Caco-2 (cell line): ENCODE data around the gene KIFC3. TPM values are rescaled to one million over a fixed set of nuclear protein-coding genes. Genes with fewer than 3 reads are reported as not detected.

Experiments
- BruUV-seq: library from RNA; stranded (reverse); fragments of 400-500 nt; replicated peaks from 2 replicates; lab custom pipeline; 2021; lab: Mats Ljungman, UMichigan
- CTCF ChIA-PET: fragments of 300-600 bp; sonication (Branson Sonifier 250); formaldehyde crosslinking; loops from one replicate; lab custom pipeline; 2022; ENCODE audit warnings: antibody characterized with exemption; lab: Charles Lee
- POLR2A ChIA-PET: fragments of 300-600 bp; sonication (Branson Sonifier 250); formaldehyde crosslinking; loops from one replicate; lab custom pipeline; 2022; ENCODE audit warnings: antibody characterized with exemption; lab: Charles Lee
- DNase-seq, 2 experiments: peaks; one replicate each; pipeline versions ENCODE4 v3.0.0 to v3.0.0-alpha.2; 2020 to 2022
- H3K27me3 ChIP-seq: replicated peaks from 2 replicates; pipeline ENCODE4 v1.6.0; 2011; ENCODE audit warnings: low read length; ENCODE audit not compliant: control insufficient read depth, insufficient read depth
- H3K36me3 ChIP-seq: 2 replicates; pipeline ENCODE4 v1.5.1; 2011; ENCODE audit warnings: low read length; ENCODE audit not compliant: control insufficient read depth, insufficient read depth
- H3K4me1 ChIP-seq: fragments of 250-450 bp; sonication (Bioruptor Pico); 2 replicates; pipeline ENCODE4 v1.5.1; 2020; ENCODE audit warnings: mild to moderate bottlenecking
- H3K4me3 ChIP-seq: 2 replicates; pipeline ENCODE4 v1.5.1; 2011; ENCODE audit warnings: low read depth, mild to moderate bottlenecking, control low read depth, low read length
- H3K9me3 ChIP-seq: fragments of 250-450 bp; sonication (Bioruptor Pico); 2 replicates; pipeline ENCODE4 v1.5.1; 2020; ENCODE audit warnings: mild to moderate bottlenecking, moderate library complexity
- H3K27ac Mint-ChIP-seq: one replicate; pipeline ENCODE4 v1.8.0; 2022; ENCODE audit warnings: mixed read lengths; ENCODE audit not compliant: unreplicated experiment
- H3K27me3 Mint-ChIP-seq: one replicate; pipeline ENCODE4 v1.8.0; 2022; ENCODE audit warnings: mixed read lengths; ENCODE audit not compliant: insufficient read depth, unreplicated experiment
- H3K36me3 Mint-ChIP-seq: one replicate; pipeline ENCODE4 v1.8.0; 2022; ENCODE audit warnings: mild to moderate bottlenecking, mixed read lengths; ENCODE audit not compliant: insufficient read depth, unreplicated experiment
- H3K4me1 Mint-ChIP-seq: one replicate; pipeline ENCODE4 v1.8.0; 2022; ENCODE audit warnings: low read depth, mixed read lengths; ENCODE audit not compliant: unreplicated experiment
- H3K4me3 Mint-ChIP-seq: one replicate; pipeline ENCODE4 v1.8.0; 2022; ENCODE audit warnings: mild to moderate bottlenecking, moderate library complexity, mixed read lengths; ENCODE audit not compliant: unreplicated experiment
- H3K9me3 Mint-ChIP-seq: one replicate; pipeline ENCODE4 v1.8.0; 2022; ENCODE audit warnings: mixed read lengths; ENCODE audit not compliant: unreplicated experiment
- intact Hi-C: fragments of 100-400 bp; cut with micrococcal nuclease; formaldehyde crosslinking; loops from one replicate; pipeline ENCODE4 v1.10.0; 2022; ENCODE audit not compliant: unreplicated experiment
- total RNA-seq: library from RNA; stranded (reverse); gene quantifications from 2 replicates; pipeline ENCODE4 v1.2.3, GENCODE V29; 2022
- TF ChIP-seq, protein P1 (sequence below), 2 experiments: fragments of 200-600 bp in 1 of 2; IDR thresholded peaks; 1 replicate in 1 of 2; 2 replicates in 1 of 2; pipeline versions ENCODE4 v1.5.1 to v1.8.0; 2011 to 2022; ENCODE audit warnings: antibody characterized with exemption in 1 of 2, control low read depth in 1 of 2, inconsistent platforms in 1 of 2, low read depth in 1 of 2, low read length in 1 of 2, mild to moderate bottlenecking in 1 of 2, moderate library complexity in 1 of 2; ENCODE audit not compliant: insufficient read depth in 1 of 2, severe bottlenecking in 1 of 2, unreplicated experiment in 1 of 2

KIFC3 gene
- total RNA-seq, 1 experiment from 2014 or later, result 103 TPM

DNA sequence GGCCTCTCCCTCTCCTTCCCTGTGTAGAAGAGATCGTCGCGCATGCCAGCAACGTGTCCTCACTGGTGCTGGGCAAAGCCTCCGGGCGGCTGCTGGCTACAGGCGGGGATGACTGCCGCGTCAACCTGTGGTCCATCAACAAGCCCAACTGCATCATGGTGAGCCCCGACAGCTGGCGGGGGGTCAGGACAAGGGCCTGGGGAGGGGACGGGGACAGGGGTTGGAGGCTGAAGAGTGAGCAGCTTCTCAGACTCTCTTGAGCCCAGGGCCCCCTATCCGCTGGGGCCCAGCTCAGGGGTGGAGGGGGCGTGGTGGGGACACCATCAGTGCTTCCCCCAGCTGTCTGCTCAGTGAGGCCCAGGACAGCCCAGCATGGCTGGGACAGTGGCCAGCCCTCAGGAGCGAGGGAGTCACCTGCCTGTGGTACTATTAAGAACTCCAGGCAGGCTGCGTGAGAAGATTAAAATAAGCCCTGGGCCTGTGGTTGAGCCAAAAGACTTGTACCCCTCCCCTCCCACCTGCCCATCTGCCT is 60.6 kb downstream of the KIFC3 start:
- H3K4me3 Mint-ChIP-seq, result no peak overlapping the region
- intact Hi-C loops, result no loop called here
- POLR2A ChIA-PET, result no interaction called here
- H3K4me3 ChIP-seq, result no peak overlapping the region
- no peaks in the 10 kb centered on the region for H3K27me3 ChIP-seq
- no peaks in the 10 kb centered on the region for H3K9me3 Mint-ChIP-seq
- BruUV-seq, result no TSS peak
- H3K27me3 Mint-ChIP-seq, result no peaks in the 10 kb centered on the region
- H3K4me1 Mint-ChIP-seq, result peaks cover 4% of the 10 kb centered on the region
- peaks cover 6% of the 10 kb centered on the region for H3K4me1 ChIP-seq
- peaks cover 8% of the 10 kb centered on the region for H3K36me3 Mint-ChIP-seq
- TF ChIP-seq, protein P1, sequence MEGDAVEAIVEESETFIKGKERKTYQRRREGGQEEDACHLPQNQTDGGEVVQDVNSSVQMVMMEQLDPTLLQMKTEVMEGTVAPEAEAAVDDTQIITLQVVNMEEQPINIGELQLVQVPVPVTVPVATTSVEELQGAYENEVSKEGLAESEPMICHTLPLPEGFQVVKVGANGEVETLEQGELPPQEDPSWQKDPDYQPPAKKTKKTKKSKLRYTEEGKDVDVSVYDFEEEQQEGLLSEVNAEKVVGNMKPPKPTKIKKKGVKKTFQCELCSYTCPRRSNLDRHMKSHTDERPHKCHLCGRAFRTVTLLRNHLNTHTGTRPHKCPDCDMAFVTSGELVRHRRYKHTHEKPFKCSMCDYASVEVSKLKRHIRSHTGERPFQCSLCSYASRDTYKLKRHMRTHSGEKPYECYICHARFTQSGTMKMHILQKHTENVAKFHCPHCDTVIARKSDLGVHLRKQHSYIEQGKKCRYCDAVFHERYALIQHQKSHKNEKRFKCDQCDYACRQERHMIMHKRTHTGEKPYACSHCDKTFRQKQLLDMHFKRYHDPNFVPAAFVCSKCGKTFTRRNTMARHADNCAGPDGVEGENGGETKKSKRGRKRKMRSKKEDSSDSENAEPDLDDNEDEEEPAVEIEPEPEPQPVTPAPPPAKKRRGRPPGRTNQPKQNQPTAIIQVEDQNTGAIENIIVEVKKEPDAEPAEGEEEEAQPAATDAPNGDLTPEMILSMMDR (IDR thresholded peaks at IDR 0.05; ENCODE audit: insufficient read depth in 1 of 2, low read depth in 1 of 2, low read length in 1 of 2, severe bottlenecking in 1 of 2, unreplicated experiment in 1 of 2), result no peak
- H3K27ac Mint-ChIP-seq, result no peak overlapping the region
- no peaks in the 10 kb centered on the region for H3K36me3 ChIP-seq
- CTCF ChIA-PET, result interaction anchor here (0.5 kb wide), 1 partner anchor 39 kb away, joined by 7 read pairs; no protein-coding TSS in a partner anchor
- no peak for DNase-seq
- H3K9me3 ChIP-seq, result no peaks in the 10 kb centered on the region

DNA sequence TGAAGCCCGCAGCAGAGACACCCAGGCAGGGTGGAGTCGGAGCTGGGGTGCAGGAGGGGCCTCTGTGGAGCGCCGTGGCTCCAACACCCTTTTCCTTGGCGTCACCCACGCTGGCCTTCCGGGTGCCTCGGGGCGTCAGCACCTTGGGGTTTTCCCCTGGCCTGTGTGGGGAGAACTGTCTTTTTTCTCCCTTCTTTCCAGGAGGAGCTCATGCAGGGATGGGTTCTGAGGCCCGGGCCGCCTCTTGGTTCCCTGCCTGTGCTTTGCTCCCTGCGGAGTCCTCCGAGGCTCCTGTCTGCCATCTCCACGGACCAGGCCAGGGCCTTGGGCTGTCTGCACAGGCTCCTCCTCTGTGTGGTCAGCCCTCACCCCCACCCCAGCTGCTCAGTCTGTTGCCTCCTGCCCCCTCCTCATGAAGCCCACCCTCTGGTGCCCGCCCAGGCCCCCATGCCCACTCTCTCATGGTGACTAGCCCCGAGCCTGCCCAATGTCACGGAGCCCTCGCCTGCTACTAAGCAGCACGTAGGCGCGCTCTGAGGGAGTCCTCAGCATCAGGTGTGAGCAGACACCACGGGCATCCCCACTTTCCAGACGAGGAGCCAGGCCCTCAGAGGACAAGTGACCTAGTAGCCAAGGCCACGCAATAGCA is 61.7 kb downstream of the KIFC3 start:
- H3K36me3 ChIP-seq, result no peaks in the 10 kb centered on the region
- Mint-ChIP-seq H3K9me3 (no peaks in the 10 kb centered on the region), H3K36me3 (peaks cover 16% of the 10 kb centered on the region), H3K4me3 (no peak overlapping the region), H3K4me1 (peaks cover 13% of the 10 kb centered on the region), H3K27me3 (no peaks in the 10 kb centered on the region), H3K27ac (no peak overlapping the region)
- BruUV-seq, result no TSS peak
- ChIA-PET POLR2A (interaction anchor here (0.6 kb wide), 1 partner anchor 284 kb away, joined by 6 read pairs; no protein-coding TSS in a partner anchor), CTCF (no interaction called here)
- DNase-seq, result no peak
- no peak overlapping the region for H3K4me3 ChIP-seq
- TF ChIP-seq, protein P1 (IDR thresholded peaks at IDR 0.05; ENCODE audit: insufficient read depth in 1 of 2, low read depth in 1 of 2, low read length in 1 of 2, severe bottlenecking in 1 of 2, unreplicated experiment in 1 of 2), result no peak
- H3K4me1 ChIP-seq, result peaks cover 6% of the 10 kb centered on the region
- intact Hi-C loops, result no loop called here
- no peaks in the 10 kb centered on the region for H3K9me3 ChIP-seq
- H3K27me3 ChIP-seq, result no peaks in the 10 kb centered on the region

DNA sequence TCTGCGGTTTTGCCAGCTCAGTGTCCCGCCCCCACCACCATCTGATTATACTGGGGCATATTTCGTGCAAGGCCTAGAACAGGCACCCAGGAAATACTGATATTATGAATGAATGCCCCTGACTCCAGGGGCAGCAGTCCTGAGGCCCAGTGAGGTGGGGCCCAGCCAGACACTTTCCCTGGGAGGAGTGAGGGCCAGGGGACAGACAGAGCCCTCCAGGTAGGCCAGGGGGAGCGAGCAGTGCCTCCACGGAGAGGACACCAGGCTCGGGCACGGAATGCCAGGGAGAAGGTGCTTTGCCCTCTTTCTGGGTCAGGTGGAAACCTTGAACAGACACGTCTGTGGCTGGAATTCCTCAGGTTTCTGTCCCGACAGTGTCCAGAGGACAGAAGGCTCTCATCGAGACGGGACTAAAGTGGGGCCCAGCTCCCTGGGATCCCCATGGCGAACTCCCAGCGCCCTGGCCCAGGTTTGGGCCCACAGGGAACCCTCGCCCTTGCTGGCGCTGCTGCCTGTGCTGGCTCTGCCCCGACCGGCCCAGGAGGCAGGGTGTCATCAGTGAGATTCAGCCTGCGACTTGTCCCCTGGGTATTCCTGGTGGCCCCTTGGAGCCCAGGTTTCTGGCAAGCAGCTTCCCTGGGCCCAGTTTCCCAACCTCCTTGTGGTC is 62.4 kb downstream of the KIFC3 start:
- H3K27me3 Mint-ChIP-seq, result no peaks in the 10 kb centered on the region
- ChIA-PET POLR2A (no interaction called here), CTCF (no interaction called here)
- peaks cover 13% of the 10 kb centered on the region for H3K4me1 Mint-ChIP-seq
- no peaks in the 10 kb centered on the region for H3K9me3 ChIP-seq
- peaks cover 6% of the 10 kb centered on the region for H3K4me1 ChIP-seq
- no peak for DNase-seq
- no peaks in the 10 kb centered on the region for H3K27me3 ChIP-seq
- TF ChIP-seq, protein P1 (IDR thresholded peaks at IDR 0.05; ENCODE audit: insufficient read depth in 1 of 2, low read depth in 1 of 2, low read length in 1 of 2, severe bottlenecking in 1 of 2, unreplicated experiment in 1 of 2), result no peak
- intact Hi-C loops, result loop anchor here (5.0 kb wide), 3 partner anchors 73 to 163 kb away; partner anchors contain the start of gene ADGRG3
- no TSS peak for BruUV-seq
- H3K36me3 ChIP-seq, result no peaks in the 10 kb centered on the region
- no peak overlapping the region for H3K4me3 Mint-ChIP-seq
- no peaks in the 10 kb centered on the region for H3K9me3 Mint-ChIP-seq
- H3K27ac Mint-ChIP-seq, result no peak overlapping the region
- H3K36me3 Mint-ChIP-seq, result peaks cover 23% of the 10 kb centered on the region
- no peak overlapping the region for H3K4me3 ChIP-seq
